Bronchial epithelial cell (primary cell): Measurements from ENCODE around the gene NUP50. TPM values are rescaled to one million over a fixed set of nuclear protein-coding genes. Genes with fewer than 3 reads are reported as not detected.

ENCODE experiments used
- DNase-seq: peaks from one replicate; pipeline ENCODE4 v3.0.0-alpha.2; 2010; ENCODE audit warnings: low read depth
- FAIRE-seq: peaks from 2 replicates; lab custom pipeline; 2011; peaks lifted over from hg19 to GRCh38; lab: Jason Lieb, UNC
- H3K27me3 ChIP-seq: 2 replicates; pipeline ENCODE4 v1.5.1; 2011; ENCODE audit warnings: low read length; ENCODE audit not compliant: control insufficient read depth, insufficient read depth
- H3K36me3 ChIP-seq: 2 replicates; pipeline ENCODE4 v1.5.1; 2011; ENCODE audit warnings: low read length; ENCODE audit not compliant: control insufficient read depth, insufficient read depth
- H3K4me3 ChIP-seq: 2 replicates; pipeline ENCODE4 v1.5.1; 2011; ENCODE audit warnings: mild to moderate bottlenecking, low read depth, low read length, control low read depth
- total RNA-seq: library from RNA; depleted of rRNA; stranded (reverse); fragments of >200 nt; gene quantifications from 2 replicates; pipeline ENCODE4 v1.2.1, GENCODE V29; 2014
- TF ChIP-seq, protein P1 (sequence below): IDR thresholded peaks from 2 replicates; pipeline ENCODE4 v1.5.1; 2011; ENCODE audit warnings: mild to moderate bottlenecking, moderate library complexity, low read length, control low read depth, inconsistent platforms; ENCODE audit not compliant: insufficient read depth, severe bottlenecking

The NUP50 gene
- total RNA-seq, 1 donor from 2014 or later: 74.2 TPM

DNA sequence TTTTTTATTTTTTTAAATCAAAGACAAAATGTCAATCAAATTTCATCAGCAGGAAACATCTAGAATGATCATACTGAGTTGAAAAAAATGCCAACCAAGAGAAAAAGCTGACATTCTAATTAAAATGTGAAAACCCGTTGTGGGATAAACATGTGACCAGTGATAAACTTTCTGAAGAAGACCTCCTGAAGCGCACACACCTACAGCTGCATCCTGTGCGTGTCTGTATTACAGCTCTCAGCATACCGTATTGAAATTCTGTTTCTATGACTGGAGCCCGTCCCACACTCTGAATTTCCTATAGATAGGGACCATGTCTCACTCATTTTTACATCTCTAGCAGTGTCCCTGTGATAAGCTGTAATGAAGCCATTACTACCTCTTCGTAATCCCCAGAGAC lies 12.2 kb upstream of the NUP50 start:
- no peak for FAIRE-seq
- Histone ChIP-seq H3K4me3 (no peak overlapping the region), H3K36me3 (peaks cover 3% of the 10 kb centered on the region), H3K27me3 (no peaks in the 10 kb centered on the region)
- TF ChIP-seq, protein P1, sequence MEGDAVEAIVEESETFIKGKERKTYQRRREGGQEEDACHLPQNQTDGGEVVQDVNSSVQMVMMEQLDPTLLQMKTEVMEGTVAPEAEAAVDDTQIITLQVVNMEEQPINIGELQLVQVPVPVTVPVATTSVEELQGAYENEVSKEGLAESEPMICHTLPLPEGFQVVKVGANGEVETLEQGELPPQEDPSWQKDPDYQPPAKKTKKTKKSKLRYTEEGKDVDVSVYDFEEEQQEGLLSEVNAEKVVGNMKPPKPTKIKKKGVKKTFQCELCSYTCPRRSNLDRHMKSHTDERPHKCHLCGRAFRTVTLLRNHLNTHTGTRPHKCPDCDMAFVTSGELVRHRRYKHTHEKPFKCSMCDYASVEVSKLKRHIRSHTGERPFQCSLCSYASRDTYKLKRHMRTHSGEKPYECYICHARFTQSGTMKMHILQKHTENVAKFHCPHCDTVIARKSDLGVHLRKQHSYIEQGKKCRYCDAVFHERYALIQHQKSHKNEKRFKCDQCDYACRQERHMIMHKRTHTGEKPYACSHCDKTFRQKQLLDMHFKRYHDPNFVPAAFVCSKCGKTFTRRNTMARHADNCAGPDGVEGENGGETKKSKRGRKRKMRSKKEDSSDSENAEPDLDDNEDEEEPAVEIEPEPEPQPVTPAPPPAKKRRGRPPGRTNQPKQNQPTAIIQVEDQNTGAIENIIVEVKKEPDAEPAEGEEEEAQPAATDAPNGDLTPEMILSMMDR: no peak
- no peak for DNase-seq

DNA sequence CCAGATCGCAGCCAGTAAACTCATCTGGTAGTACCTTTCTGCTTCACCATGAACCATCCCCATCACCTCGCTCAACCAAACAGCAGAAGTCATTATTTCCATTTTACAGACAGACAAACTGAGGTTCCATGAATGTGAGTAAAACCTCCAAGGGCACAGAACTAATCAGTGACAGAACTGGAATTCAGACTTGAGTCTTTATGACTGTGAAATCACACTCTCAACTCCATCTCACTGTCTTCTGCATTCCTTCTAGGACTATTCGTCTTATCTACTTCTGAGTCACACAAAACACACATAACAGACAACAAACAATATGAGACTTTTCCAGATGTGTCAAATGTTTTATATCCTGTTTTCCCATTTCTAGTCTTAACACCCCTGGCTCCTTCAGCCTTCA lies 9.3 kb upstream of the NUP50 start:
- H3K4me3 ChIP-seq: no peak overlapping the region
- no peaks in the 10 kb centered on the region for H3K27me3 ChIP-seq
- peak; percentile 65 for DNase-seq
- no peak for FAIRE-seq
- TF ChIP-seq, protein P1: no peak
- H3K36me3 ChIP-seq: peaks cover 7% of the 10 kb centered on the region

DNA sequence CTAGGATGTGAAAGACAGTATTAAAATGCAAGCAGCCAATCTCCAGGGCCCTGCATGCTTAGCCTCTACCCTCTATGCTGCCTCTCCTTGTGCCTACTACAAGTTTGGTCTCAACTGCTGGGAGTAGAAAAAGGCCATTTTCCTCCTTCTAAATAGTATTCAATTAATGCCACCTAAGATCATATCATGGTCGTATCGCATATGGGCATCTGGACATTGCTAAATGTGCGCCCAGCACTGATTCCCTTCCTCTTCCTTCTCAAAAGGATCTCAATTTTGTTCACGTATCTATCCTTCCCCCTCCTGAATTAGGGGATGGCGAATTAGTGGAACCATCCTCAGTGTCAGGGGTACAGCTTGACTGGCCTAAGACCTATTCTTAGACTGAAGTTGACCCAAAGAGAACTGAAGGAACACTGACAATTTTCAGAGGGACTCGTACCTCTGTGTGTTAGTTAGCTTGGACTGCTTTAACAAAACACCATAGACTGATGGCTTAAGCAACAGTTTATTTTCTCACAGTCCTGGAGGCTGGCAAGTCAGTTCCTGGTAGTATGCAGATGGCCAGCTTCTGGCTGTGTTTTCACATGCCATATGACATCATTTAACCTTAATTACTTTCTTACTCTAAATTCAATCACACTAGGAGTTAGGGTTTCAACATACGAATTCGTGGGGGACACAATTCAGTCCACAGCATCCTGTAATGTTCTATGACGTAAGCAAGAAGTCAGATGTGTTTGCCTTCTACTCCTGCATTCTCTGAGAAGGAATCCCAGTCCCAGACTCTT lies 8.5 kb upstream of the NUP50 start:
- FAIRE-seq (peak; percentile 7), DNase-seq (no peak)
- TF ChIP-seq, protein P1: no peak
- peaks cover 7% of the 10 kb centered on the region for H3K36me3 ChIP-seq
- no peaks in the 10 kb centered on the region for H3K27me3 ChIP-seq
- no peak overlapping the region for H3K4me3 ChIP-seq

DNA sequence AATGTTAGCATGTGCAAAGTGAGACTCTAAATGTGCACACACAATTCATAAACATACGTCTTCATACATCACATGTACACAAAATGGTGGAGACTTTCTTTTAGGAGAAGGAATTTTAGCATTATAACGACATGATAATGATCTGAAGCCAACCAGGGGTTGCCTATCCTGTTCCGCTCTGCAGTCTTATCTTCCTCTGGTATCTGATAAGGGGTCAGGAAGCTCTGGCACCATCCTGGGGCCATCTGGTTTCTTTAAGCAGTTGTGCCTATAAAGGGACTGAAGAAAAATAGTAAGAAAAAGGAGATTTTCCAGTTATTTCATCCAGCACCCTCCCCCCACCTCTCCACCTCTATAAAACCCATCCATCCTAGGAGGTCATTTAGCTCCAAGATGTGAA lies 5.8 kb upstream of the NUP50 start:
- TF ChIP-seq, protein P1: no peak
- peaks cover 5% of the 10 kb centered on the region for H3K36me3 ChIP-seq
- no peak overlapping the region for H3K4me3 ChIP-seq
- DNase-seq: no peak
- FAIRE-seq: no peak
- no peaks in the 10 kb centered on the region for H3K27me3 ChIP-seq

DNA sequence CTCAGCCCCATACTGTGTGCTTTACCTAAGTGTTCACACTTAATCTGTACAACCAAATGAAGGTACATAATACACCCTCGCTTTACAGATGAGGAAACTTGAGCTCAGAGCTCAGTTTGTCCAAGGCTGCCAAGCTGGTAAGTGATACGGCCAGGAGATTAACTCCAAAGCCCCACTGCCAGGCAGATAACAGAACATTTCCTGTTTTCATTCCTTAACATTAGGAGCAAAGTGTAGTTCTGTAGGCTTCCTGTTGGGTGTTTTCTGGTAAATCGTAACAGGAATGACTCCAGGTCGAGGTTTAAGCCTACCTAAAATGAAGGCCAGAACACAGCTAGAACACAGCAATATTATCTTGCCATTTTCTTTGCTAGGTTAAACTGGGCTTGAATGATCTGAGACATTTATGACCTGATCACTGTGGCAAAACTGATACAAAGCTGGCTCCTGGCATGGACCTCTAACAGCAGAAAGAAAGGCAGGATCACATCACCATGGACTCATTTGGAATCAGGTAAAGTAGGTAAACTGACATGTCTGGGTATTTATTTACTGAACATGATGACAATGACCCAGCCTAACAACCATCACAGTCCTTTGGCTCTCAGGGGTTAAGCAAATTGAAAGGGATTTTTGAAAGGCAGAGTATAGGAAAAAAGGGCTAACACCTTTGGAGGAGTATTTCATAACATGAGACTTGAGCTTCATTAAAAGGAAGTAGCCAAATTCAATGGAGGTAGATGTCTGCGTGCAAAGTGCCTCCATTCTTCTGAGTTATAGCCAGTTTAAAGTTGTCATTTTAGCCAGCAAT lies 3.9 kb upstream of the NUP50 start:
- FAIRE-seq (no peak), DNase-seq (peak; percentile 46)
- no peaks in the 10 kb centered on the region for H3K27me3 ChIP-seq
- no peak overlapping the region for H3K4me3 ChIP-seq
- H3K36me3 ChIP-seq: peaks cover 5% of the 10 kb centered on the region
- TF ChIP-seq, protein P1: peak; percentile 1
